DND-41 (cell line): Measurements from ENCODE around the gene XAB2.

Experiments used
- ATAC-seq: fragments of 200-7000 bp; cut with Tn5 transposase; 3 replicates; pipeline ENCODE4 v1.9.1; 2021; ENCODE audit warnings: low read depth; ENCODE audit not compliant: insufficient read depth
- DNase-seq: peaks from one replicate; pipeline ENCODE4 v3.0.0-alpha.2; 2020
- H2AFZ ChIP-seq: 2 replicates; pipeline ENCODE4 v1.6.0; 2012; ENCODE audit warnings: low read depth, low read length
- H3K27ac ChIP-seq: 2 replicates; pipeline ENCODE4 v1.5.1; 2012; ENCODE audit warnings: low read length, inconsistent platforms
- H3K27me3 ChIP-seq: fragments of 200-600 bp; sonication (generic); 2 replicates; pipeline ENCODE4 v1.6.0; 2012; ENCODE audit warnings: low read length, mild to moderate bottlenecking, inconsistent platforms; ENCODE audit not compliant: insufficient read depth, poor library complexity
- H3K36me3 ChIP-seq: 2 replicates; pipeline ENCODE4 v1.5.1; 2012; ENCODE audit warnings: low read length, inconsistent platforms; ENCODE audit not compliant: insufficient read depth
- H3K4me1 ChIP-seq: 2 replicates; pipeline ENCODE4 v1.5.1; 2012; ENCODE audit warnings: mild to moderate bottlenecking, low read length; ENCODE audit not compliant: insufficient read depth
- H3K4me2 ChIP-seq: 2 replicates; pipeline ENCODE4 v1.6.0; 2012; ENCODE audit warnings: mild to moderate bottlenecking, moderate library complexity, low read length, inconsistent platforms; ENCODE audit not compliant: insufficient read depth
- H3K4me3 ChIP-seq, 2 experiments: fragments of 200-600 bp in 1 of 2; shearing (Covaris generic) in 1 of 2; 2 replicates each; pipeline ENCODE4 v1.5.1; 2012 to 2016; ENCODE audit warnings: inconsistent platforms in 2 of 2, low read length in 2 of 2, mild to moderate bottlenecking in 2 of 2, low read depth in 1 of 2, moderate library complexity in 1 of 2
- H3K79me2 ChIP-seq: 2 replicates; pipeline ENCODE4 v1.6.0; 2012; ENCODE audit warnings: low read length, inconsistent platforms; ENCODE audit not compliant: insufficient read depth
- H3K9ac ChIP-seq: 2 replicates; pipeline ENCODE4 v1.6.0; 2012; ENCODE audit warnings: low read depth, mild to moderate bottlenecking, inconsistent platforms, low read length, moderate library complexity
- H3K9me3 ChIP-seq: 2 replicates; pipeline ENCODE4 v1.5.1; 2012; ENCODE audit warnings: low read length, moderate library complexity, mild to moderate bottlenecking, inconsistent platforms; ENCODE audit not compliant: insufficient read depth, severe bottlenecking
- H4K20me1 ChIP-seq: 2 replicates; pipeline ENCODE4 v1.6.0; 2012; ENCODE audit warnings: low read length; ENCODE audit not compliant: insufficient read depth
- EZH2 ChIP-seq: IDR thresholded peaks from 3 replicates; pipeline ENCODE4 v1.6.1; 2012; ENCODE audit warnings: borderline replicate concordance, low read depth, mild to moderate bottlenecking, moderate library complexity, low read length, inconsistent platforms; ENCODE audit not compliant: severe bottlenecking
- TF ChIP-seq, protein P1 (sequence below): IDR thresholded peaks from 2 replicates; pipeline ENCODE4 v1.5.1; 2012; ENCODE audit warnings: borderline replicate concordance, low read length, moderate library complexity, mild to moderate bottlenecking; ENCODE audit not compliant: poor library complexity, severe bottlenecking; ENCODE audit errors: extremely low read depth

XAB2 gene

DNA sequence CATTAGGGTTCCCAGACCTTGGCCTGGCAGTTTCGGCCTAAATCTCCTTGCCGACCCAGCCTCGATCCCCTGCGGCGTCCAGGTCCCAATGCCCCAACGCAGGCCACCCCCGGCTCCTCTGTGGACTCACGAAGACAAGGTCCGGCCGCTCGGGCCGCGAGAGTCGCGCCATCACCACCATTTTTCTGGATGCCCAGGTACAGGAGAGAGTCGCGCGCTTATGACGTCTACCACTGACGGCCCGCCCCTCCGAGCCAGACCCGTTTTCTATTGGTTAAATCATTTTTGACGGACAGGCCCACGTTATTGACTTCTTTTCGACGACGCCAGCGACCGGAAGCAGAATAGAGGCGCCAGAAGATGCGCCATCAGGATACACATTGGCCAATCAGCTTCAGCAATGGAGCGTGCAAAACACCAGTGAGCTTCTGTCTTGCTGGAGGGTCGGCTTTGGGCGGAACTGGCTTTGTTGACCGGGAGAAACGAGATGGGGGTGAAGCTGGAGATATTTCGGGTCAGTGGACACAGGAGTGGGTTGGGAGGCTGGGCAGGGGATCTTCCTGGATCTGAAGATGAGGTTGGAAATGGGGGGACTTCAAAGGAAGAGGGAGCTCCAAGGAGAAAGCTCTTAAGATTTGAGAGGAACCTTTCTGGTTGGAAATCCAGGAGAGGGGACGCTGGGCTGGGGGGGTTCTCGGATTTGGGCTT is at the start of gene XAB2, which contains the start of gene PET100:
XAB2 (minus strand) TSS at position 199 of the 708 bp plus-strand sequence; CDS start at position 181, 18 bp downstream.
PET100 (plus strand) TSS at position 447 of the 708 bp plus-strand sequence; CDS start at position 488, 41 bp downstream.
- H3K4me3 ChIP-seq, result peak within 1 kb of the TSS; percentile 83 to 86
- H2AFZ ChIP-seq, result peak within 1 kb of the TSS; percentile 72
- H3K27ac ChIP-seq, result peak within 1 kb of the TSS; percentile 85
- peaks cover 43% of the 10 kb centered on the region for H3K4me1 ChIP-seq
- H3K36me3 ChIP-seq, result peaks cover 46% of the 10 kb centered on the region
- DNase-seq (peak; percentile 97), ATAC-seq (peak; percentile 99)
- peaks cover 63% of the 10 kb centered on the region for H3K79me2 ChIP-seq
- no peaks in the 10 kb centered on the region for H3K27me3 ChIP-seq
- peak within 1 kb of the TSS; percentile 79 for H3K9ac ChIP-seq
- H4K20me1 ChIP-seq, result peaks cover 50% of the 10 kb centered on the region
- H3K4me2 ChIP-seq, result peak within 1 kb of the TSS; percentile 96
- TF ChIP-seq EZH2, result no peak
- TF ChIP-seq, protein P1, sequence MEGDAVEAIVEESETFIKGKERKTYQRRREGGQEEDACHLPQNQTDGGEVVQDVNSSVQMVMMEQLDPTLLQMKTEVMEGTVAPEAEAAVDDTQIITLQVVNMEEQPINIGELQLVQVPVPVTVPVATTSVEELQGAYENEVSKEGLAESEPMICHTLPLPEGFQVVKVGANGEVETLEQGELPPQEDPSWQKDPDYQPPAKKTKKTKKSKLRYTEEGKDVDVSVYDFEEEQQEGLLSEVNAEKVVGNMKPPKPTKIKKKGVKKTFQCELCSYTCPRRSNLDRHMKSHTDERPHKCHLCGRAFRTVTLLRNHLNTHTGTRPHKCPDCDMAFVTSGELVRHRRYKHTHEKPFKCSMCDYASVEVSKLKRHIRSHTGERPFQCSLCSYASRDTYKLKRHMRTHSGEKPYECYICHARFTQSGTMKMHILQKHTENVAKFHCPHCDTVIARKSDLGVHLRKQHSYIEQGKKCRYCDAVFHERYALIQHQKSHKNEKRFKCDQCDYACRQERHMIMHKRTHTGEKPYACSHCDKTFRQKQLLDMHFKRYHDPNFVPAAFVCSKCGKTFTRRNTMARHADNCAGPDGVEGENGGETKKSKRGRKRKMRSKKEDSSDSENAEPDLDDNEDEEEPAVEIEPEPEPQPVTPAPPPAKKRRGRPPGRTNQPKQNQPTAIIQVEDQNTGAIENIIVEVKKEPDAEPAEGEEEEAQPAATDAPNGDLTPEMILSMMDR, result no peak
- H3K9me3 ChIP-seq, result no peaks in the 10 kb centered on the region

DNA sequence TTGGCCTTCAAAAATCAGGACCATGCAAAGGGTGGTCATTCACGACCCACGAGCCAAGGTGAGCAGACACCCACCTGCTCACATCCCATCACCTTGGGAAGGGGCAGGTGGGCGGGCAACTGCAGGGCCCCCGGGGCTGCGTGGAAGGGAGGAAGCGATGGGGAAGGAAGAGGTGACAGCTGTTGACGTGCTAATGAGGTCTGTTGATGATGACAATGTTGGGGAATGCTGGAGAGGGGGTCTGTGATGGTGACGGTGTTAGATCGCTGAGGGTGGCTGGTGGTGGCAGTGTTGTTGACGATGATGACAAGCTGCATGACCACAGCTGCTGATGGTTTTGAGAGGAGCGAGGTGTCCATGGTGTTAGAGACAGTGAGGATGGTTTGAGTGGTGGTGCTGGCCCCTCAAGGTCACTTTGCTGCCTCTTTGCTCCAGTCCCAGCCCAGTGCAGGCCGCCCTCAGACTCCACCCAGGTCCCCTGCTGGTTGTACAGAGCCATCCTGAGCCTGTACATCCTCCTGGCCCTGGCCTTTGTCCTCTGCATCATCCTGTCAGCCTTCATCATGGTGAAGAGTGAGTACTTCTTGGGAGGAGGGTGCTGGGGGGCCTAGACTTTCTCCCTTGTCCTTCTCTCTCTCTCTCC is 48.4 kb upstream of the XAB2 start:
- Histone ChIP-seq H3K4me3 (no peak overlapping the region), H3K9me3 (no peaks in the 10 kb centered on the region), H3K27me3 (no peaks in the 10 kb centered on the region), H3K4me1 (peaks cover 42% of the 10 kb centered on the region), H4K20me1 (peaks cover 14% of the 10 kb centered on the region), H3K4me2 (no peak overlapping the region), H3K36me3 (peaks cover 11% of the 10 kb centered on the region), H3K79me2 (peaks cover 21% of the 10 kb centered on the region), H3K9ac (no peak overlapping the region), H3K27ac (no peak overlapping the region), H2AFZ (no peak overlapping the region)
- ATAC-seq, result no peak
- DNase-seq, result no peak
- TF ChIP-seq, protein P1, result no peak
- no peak for TF ChIP-seq EZH2

DNA sequence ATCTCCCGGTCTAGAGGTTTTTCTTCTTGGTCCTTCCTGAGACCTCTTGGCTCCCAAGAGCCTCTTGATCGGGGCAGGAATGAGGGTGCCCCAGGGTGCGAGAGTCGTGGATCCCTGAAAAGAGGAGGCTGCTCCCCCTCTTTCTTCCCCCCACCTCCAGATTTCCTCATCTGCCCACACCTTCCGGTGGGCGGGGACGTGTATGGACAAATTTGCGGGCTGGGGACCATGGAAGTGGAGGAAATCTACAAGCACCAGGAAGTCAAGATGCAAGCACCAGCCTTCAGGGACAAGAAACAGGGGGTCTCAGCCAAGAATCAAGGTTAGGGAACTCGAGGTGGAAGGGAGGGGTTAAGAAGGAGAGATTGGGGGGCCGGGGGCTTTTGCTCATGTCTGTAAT is 47.5 kb upstream of the XAB2 start, which contains the start of gene MCEMP1:
MCEMP1 (plus strand) TSS at position 237 of the 400 bp plus-strand sequence; CDS start at position 268, 31 bp downstream.
- Histone ChIP-seq H3K4me2 (no peak within 1 kb of the TSS), H3K79me2 (peaks cover 12% of the 10 kb centered on the region), H2AFZ (no peak within 1 kb of the TSS), H3K9me3 (no peaks in the 10 kb centered on the region), H3K27ac (no peak within 1 kb of the TSS), H3K9ac (no peak within 1 kb of the TSS), H4K20me1 (peaks cover 4% of the 10 kb centered on the region; the same call in 1 of the 2 replicates), H3K36me3 (peaks cover 2% of the 10 kb centered on the region; the same call in 1 of the 2 replicates), H3K4me3 (no peak within 1 kb of the TSS), H3K27me3 (no peaks in the 10 kb centered on the region), H3K4me1 (peaks cover 34% of the 10 kb centered on the region)
- ATAC-seq, result no peak
- no peak for TF ChIP-seq EZH2
- TF ChIP-seq, protein P1, result no peak
- DNase-seq, result no peak
